Natural killer cell treated with Interleukin-12 subunit alpha and Interleukin-12 subunit beta and Interleukin-15 and Interleukin-18, amount 100 ng/mL, for 72 hours (primary cell): ENCODE results near the gene FPR2. TPM values are rescaled to one million over a fixed set of nuclear protein-coding genes. Genes with fewer than 3 reads are reported as not detected.
"Not testable (repeated sequence)": the region's sequence is repeated elsewhere in the genome, so short reads cannot be mapped to it uniquely, and the experiment has no call there.

ENCODE experiments used
- ATAC-seq, 2 donors: fragments of 150-1000 bp; cut with Tn5 transposase in 1 of 2; sonication (Bioruptor Pico), chemical (Tn5 transposase) in 1 of 2; 2 replicates each; pipeline ENCODE4 v1.10.0; 2021
- DNase-seq: peaks from one replicate; pipeline ENCODE4 v3.0.0; 2022; ENCODE audit warnings: low spot score
- H3K27ac Mint-ChIP-seq, 2 donors: 1 replicate in 1 of 2; 2 replicates in 1 of 2; pipeline ENCODE4 v1.8.0; 2022; ENCODE audit warnings: mixed read lengths in 2 of 2, mild to moderate bottlenecking in 1 of 2, moderate library complexity in 1 of 2
- H3K27me3 Mint-ChIP-seq, 2 donors: 1 replicate in 1 of 2; 2 replicates in 1 of 2; pipeline ENCODE4 v1.8.0; 2022; ENCODE audit warnings: mixed read lengths in 2 of 2
- H3K36me3 Mint-ChIP-seq: one replicate; pipeline ENCODE4 v1.8.0; 2022; ENCODE audit warnings: mixed read lengths
- H3K4me1 Mint-ChIP-seq, 2 donors: 1 replicate in 1 of 2; 2 replicates in 1 of 2; pipeline ENCODE4 v1.8.0; 2022; ENCODE audit warnings: low read depth in 2 of 2, mixed read lengths in 2 of 2, mild to moderate bottlenecking in 1 of 2
- H3K4me3 Mint-ChIP-seq: one replicate; pipeline ENCODE4 v1.8.0; 2022; ENCODE audit warnings: mixed read lengths
- H3K9me3 Mint-ChIP-seq: 2 replicates; pipeline ENCODE4 v1.8.0; 2022; ENCODE audit warnings: mixed read lengths
- total RNA-seq, 2 donors: library from RNA; stranded (reverse); gene quantifications; one replicate each; pipeline ENCODE4 v1.2.3, GENCODE V29; 2022

The FPR2 gene
- total RNA-seq, 2 donors from 2014 or later: 0.31 to 0.56 TPM

- ATAC-seq: peak in 1 of 2 donors; percentile 48
- Mint-ChIP-seq H3K4me3 (no peak overlapping the region), H3K36me3 (peaks cover 10% of the 10 kb centered on the region), H3K27ac (no peak overlapping the region), H3K4me1 (peaks cover 0 to 5% of the 10 kb centered on the region in 2 donors), H3K27me3 (peaks cover 31 to 41% of the 10 kb centered on the region in 2 donors), H3K9me3 (peaks cover 4% of the 10 kb centered on the region)
- DNase-seq: no peak
Measured at GRCh38 chr19:51727349-51727880, 33.6 kb upstream of the FPR2 start.

GRCh38 chr19:51729781-51730180 lies 31.2 kb upstream of the FPR2 start:
- ATAC-seq (no peak), DNase-seq (no peak)
- Mint-ChIP-seq H3K27ac (no peak overlapping the region), H3K36me3 (peaks cover 10% of the 10 kb centered on the region), H3K9me3 (peaks cover 4% of the 10 kb centered on the region), H3K4me1 (peaks cover 0 to 2% of the 10 kb centered on the region in 2 donors), H3K27me3 (peaks cover 19 to 22% of the 10 kb centered on the region in 2 donors), H3K4me3 (no peak overlapping the region)

- ATAC-seq: no peak
- Mint-ChIP-seq H3K36me3 (peaks cover 7% of the 10 kb centered on the region), H3K27ac (no peak overlapping the region), H3K4me1 (peaks cover 0 to 5% of the 10 kb centered on the region in 2 donors), H3K27me3 (peaks cover 4 to 7% of the 10 kb centered on the region in 2 donors), H3K9me3 (peaks cover 4% of the 10 kb centered on the region), H3K4me3 (no peak overlapping the region)
- DNase-seq: no peak
Measured at GRCh38 chr19:51733742-51734522, 27.0 kb upstream of the FPR2 start.

- peak; percentile 73 to 88 for ATAC-seq
- peaks cover under 1% of the 10 kb centered on the region for H3K9me3 Mint-ChIP-seq
- H3K27me3 Mint-ChIP-seq: peaks cover 0 to 6% of the 10 kb centered on the region in 2 donors
- H3K4me1 Mint-ChIP-seq: peaks cover 0 to 5% of the 10 kb centered on the region in 2 donors
- peak overlapping the region in 1 of 2 donors; percentile 26 for H3K27ac Mint-ChIP-seq
- H3K4me3 Mint-ChIP-seq: peak overlapping the region; percentile 11
- no peak for DNase-seq
- H3K36me3 Mint-ChIP-seq: peaks cover 4% of the 10 kb centered on the region
Measured at GRCh38 chr19:51735759-51736449, 25.1 kb upstream of the FPR2 start.

- DNase-seq: no peak
- ATAC-seq: no peak
- no peak overlapping the region for H3K4me3 Mint-ChIP-seq
- peaks cover 0 to 5% of the 10 kb centered on the region in 2 donors for H3K4me1 Mint-ChIP-seq
- H3K9me3 Mint-ChIP-seq: no peaks in the 10 kb centered on the region
- peaks cover 0 to 6% of the 10 kb centered on the region in 2 donors for H3K27me3 Mint-ChIP-seq
- no peaks in the 10 kb centered on the region for H3K36me3 Mint-ChIP-seq
- no peak overlapping the region for H3K27ac Mint-ChIP-seq
Measured at GRCh38 chr19:51737389-51737788, 23.6 kb upstream of the FPR2 start.

GRCh38 chr19:51737924-51738323 lies 23.1 kb upstream of the FPR2 start:
- DNase-seq (no peak), ATAC-seq (no peak)
- no peak overlapping the region for H3K27ac Mint-ChIP-seq
- no peaks in the 10 kb centered on the region for H3K36me3 Mint-ChIP-seq
- H3K27me3 Mint-ChIP-seq: peaks cover 0 to 6% of the 10 kb centered on the region in 2 donors
- peaks cover 0 to 5% of the 10 kb centered on the region in 2 donors for H3K4me1 Mint-ChIP-seq
- H3K9me3 Mint-ChIP-seq: no peaks in the 10 kb centered on the region
- no peak overlapping the region for H3K4me3 Mint-ChIP-seq

- H3K27ac Mint-ChIP-seq: not testable (repeated sequence)
Measured at GRCh38 chr19:51738523-51738922, 22.5 kb upstream of the FPR2 start.

GRCh38 chr19:51739466-51740213 lies 21.3 kb upstream of the FPR2 start:
- Mint-ChIP-seq H3K9me3 (no peaks in the 10 kb centered on the region), H3K27ac (no peak overlapping the region)

More at GRCh38 chr19:51738523-51738922, 22.5 kb upstream of the FPR2 start:
- H3K4me1 Mint-ChIP-seq, ATAC-seq, H3K27me3 Mint-ChIP-seq, DNase-seq, H3K9me3 Mint-ChIP-seq, H3K4me3 Mint-ChIP-seq, H3K36me3 Mint-ChIP-seq: not testable (repeated sequence)

GRCh38 chr19:51740356-51740755 lies 20.6 kb upstream of the FPR2 start:
- Mint-ChIP-seq H3K36me3 (no peaks in the 10 kb centered on the region), H3K4me3 (no peak overlapping the region), H3K27me3 (peaks cover 0 to 3% of the 10 kb centered on the region in 2 donors), H3K9me3 (no peaks in the 10 kb centered on the region), H3K4me1 (peaks cover 0 to 5% of the 10 kb centered on the region in 2 donors), H3K27ac (no peak overlapping the region)
- DNase-seq (no peak), ATAC-seq (no peak)

More at GRCh38 chr19:51739466-51740213, 21.3 kb upstream of the FPR2 start:
- no peaks in the 10 kb centered on the region for H3K36me3 Mint-ChIP-seq
- DNase-seq (no peak), ATAC-seq (no peak)
- peaks cover 0 to 5% of the 10 kb centered on the region in 2 donors for H3K4me1 Mint-ChIP-seq
- H3K4me3 Mint-ChIP-seq: no peak overlapping the region
- H3K27me3 Mint-ChIP-seq: peaks cover 0 to 2% of the 10 kb centered on the region in 2 donors

GRCh38 chr19:51742789-51743188 lies 18.2 kb upstream of the FPR2 start:
- ATAC-seq: no peak
- no peaks in the 10 kb centered on the region for H3K9me3 Mint-ChIP-seq
- H3K4me3 Mint-ChIP-seq: no peak overlapping the region
- H3K27me3 Mint-ChIP-seq: peaks cover 0 to 5% of the 10 kb centered on the region in 2 donors
- no peaks in the 10 kb centered on the region for H3K4me1 Mint-ChIP-seq
- H3K27ac Mint-ChIP-seq: no peak overlapping the region
- no peaks in the 10 kb centered on the region for H3K36me3 Mint-ChIP-seq
- DNase-seq: no peak

- ATAC-seq (no peak), DNase-seq (no peak)
- H3K27me3 Mint-ChIP-seq: peaks cover 0 to 5% of the 10 kb centered on the region in 2 donors
- H3K9me3 Mint-ChIP-seq: no peaks in the 10 kb centered on the region
- H3K4me1 Mint-ChIP-seq: no peaks in the 10 kb centered on the region
- no peak overlapping the region for H3K4me3 Mint-ChIP-seq
- H3K36me3 Mint-ChIP-seq: no peaks in the 10 kb centered on the region
- no peak overlapping the region for H3K27ac Mint-ChIP-seq
Measured at GRCh38 chr19:51743405-51743804, 17.6 kb upstream of the FPR2 start.

- ATAC-seq: no peak
- no peaks in the 10 kb centered on the region for H3K4me1 Mint-ChIP-seq
Measured at GRCh38 chr19:51746731-51747130, 14.2 kb upstream of the FPR2 start.

GRCh38 chr19:51749979-51750378 lies 11.0 kb upstream of the FPR2 start:
- Mint-ChIP-seq H3K4me3 (no peak overlapping the region), H3K27ac (no peak overlapping the region), H3K4me1 (no peaks in the 10 kb centered on the region), H3K36me3 (no peaks in the 10 kb centered on the region), H3K27me3 (peaks cover 8 to 13% of the 10 kb centered on the region in 2 donors), H3K9me3 (peaks cover 3% of the 10 kb centered on the region)
- DNase-seq (no peak), ATAC-seq (no peak)

More at GRCh38 chr19:51746731-51747130, 14.2 kb upstream of the FPR2 start:
- H3K36me3 Mint-ChIP-seq: no peaks in the 10 kb centered on the region
- no peak overlapping the region for H3K4me3 Mint-ChIP-seq
- peaks cover 8 to 13% of the 10 kb centered on the region in 2 donors for H3K27me3 Mint-ChIP-seq
- peaks cover 3% of the 10 kb centered on the region for H3K9me3 Mint-ChIP-seq
- H3K27ac Mint-ChIP-seq: no peak overlapping the region
- no peak for DNase-seq
